Measurements from ENCODE around the gene THOC2.

Gene THOC2

GRCh38 chrX:123648028-123648810 is 84.6 kb downstream of the THOC2 start:
- no peak for TF ChIP-seq CTCF (IDR thresholded peaks at IDR 0.05; ENCODE audit: control extremely low read depth, extremely low read depth, low read depth, missing control alignments)
- CTCF ChIA-PET: no interaction called here
- POLR2A ChIA-PET: no interaction called here
- no peak for DNase-seq (ENCODE audit: extremely low spot score)

- TF ChIP-seq CTCF (IDR thresholded peaks at IDR 0.05; ENCODE audit: control extremely low read depth, extremely low read depth, low read depth, missing control alignments): no peak
- ChIA-PET CTCF (interaction anchor here (1.0 kb wide), 1 partner anchor 55 kb away, joined by 3 read pairs; no protein-coding TSS in a partner anchor), POLR2A (no interaction called here)
- DNase-seq (ENCODE audit: extremely low spot score): no peak
These were observed 85.6 kb downstream of the THOC2 start for GRCh38 chrX:123647244-123647643.

GRCh38 chrX:123629502-123629901 is 103.3 kb downstream of the THOC2 start:
- POLR2A ChIA-PET: no interaction called here
- TF ChIP-seq CTCF (IDR thresholded peaks at IDR 0.05; ENCODE audit: control extremely low read depth, extremely low read depth, low read depth, missing control alignments): no peak
- no peak for DNase-seq (ENCODE audit: extremely low spot score)
- CTCF ChIA-PET: interaction anchor here (1.3 kb wide), 1 partner anchor 13 kb away, joined by 3 read pairs; no protein-coding TSS in a partner anchor

GRCh38 chrX:123626962-123627361 is 105.9 kb downstream of the THOC2 start:
- CTCF ChIA-PET: no interaction called here
- POLR2A ChIA-PET: no interaction called here
- DNase-seq (ENCODE audit: extremely low spot score): no peak
- no peak for TF ChIP-seq CTCF (IDR thresholded peaks at IDR 0.05; ENCODE audit: control extremely low read depth, extremely low read depth, low read depth, missing control alignments)

- DNase-seq (ENCODE audit: extremely low spot score): no peak
- no peak for TF ChIP-seq CTCF (IDR thresholded peaks at IDR 0.05; ENCODE audit: control extremely low read depth, extremely low read depth, low read depth, missing control alignments)
- ChIA-PET CTCF (no interaction called here), POLR2A (no interaction called here)
These were observed 106.9 kb downstream of the THOC2 start for GRCh38 chrX:123625952-123626351.

- TF ChIP-seq CTCF (IDR thresholded peaks at IDR 0.05; ENCODE audit: control extremely low read depth, extremely low read depth, low read depth, missing control alignments): no peak
- no peak for DNase-seq (ENCODE audit: extremely low spot score)
- ChIA-PET CTCF (no interaction called here), POLR2A (no interaction called here)
These were observed 107.4 kb downstream of the THOC2 start for GRCh38 chrX:123625477-123625876.
